H1 (cell line): ENCODE measurements around the gene NAGA. TPM values are rescaled to one million over a fixed set of nuclear protein-coding genes. Genes with fewer than 3 reads are reported as not detected.

Source experiments
- CTCF ChIA-PET: fragments of 300-600 bp; sonication (Branson Sonifier 250); formaldehyde crosslinking; loops from one replicate; lab custom pipeline; 2021; ENCODE audit not compliant: partially characterized antibody; lab: Charles Lee
- POLR2A ChIA-PET: fragments of 300-600 bp; sonication (Branson Sonifier 250); formaldehyde crosslinking; loops from one replicate; lab custom pipeline; 2021; ENCODE audit warnings: inconsistent platforms; ENCODE audit not compliant: partially characterized antibody; lab: Charles Lee
- DNase-seq, 2 experiments: peaks; one replicate each; pipeline versions ENCODE4 v3.0.0 to v3.0.0-alpha.2; 2010 to 2022; ENCODE audit warnings: low spot score in 2 of 2, low read depth in 1 of 2, mixed read lengths in 1 of 2
- FAIRE-seq: peaks from 2 replicates; lab custom pipeline; 2011; peaks lifted over from hg19 to GRCh38; lab: Jason Lieb, UNC
- H2AFZ ChIP-seq: 2 replicates; pipeline ENCODE4 v1.8.1; 2012; ENCODE audit warnings: low read length, inconsistent platforms
- H2AK5ac ChIP-seq: 2 replicates; pipeline ENCODE4 v1.6.1; 2013; ENCODE audit warnings: low read depth, low read length
- H2BK120ac ChIP-seq: replicated peaks from 2 replicates; pipeline ENCODE3; 2013; ENCODE audit warnings: low read depth, low read length, inconsistent platforms
- H2BK12ac ChIP-seq: 2 replicates; pipeline ENCODE4 v1.6.1; 2013; ENCODE audit warnings: low read depth, low read length
- H2BK15ac ChIP-seq: 2 replicates; pipeline ENCODE4 v1.6.1; 2013; ENCODE audit warnings: low read length
- H2BK20ac ChIP-seq: 2 replicates; pipeline ENCODE4 v1.6.1; 2013; ENCODE audit warnings: low read length
- H2BK5ac ChIP-seq: 2 replicates; pipeline ENCODE4 v1.6.1; 2013; ENCODE audit warnings: low read depth, low read length
- H3K14ac ChIP-seq: 2 replicates; pipeline ENCODE4 v1.6.1; 2013; ENCODE audit warnings: inconsistent platforms; ENCODE audit not compliant: insufficient read length
- H3K18ac ChIP-seq: 2 replicates; pipeline ENCODE4 v1.6.1; 2013; ENCODE audit warnings: low read length; ENCODE audit errors: extremely low read depth
- H3K23ac ChIP-seq: 2 replicates; pipeline ENCODE4 v1.6.1; 2013; ENCODE audit warnings: inconsistent platforms; ENCODE audit not compliant: insufficient read length
- H3K23me2 ChIP-seq: 2 replicates; pipeline ENCODE4 v1.6.1; 2013; ENCODE audit warnings: low read depth, low read length
- H3K27ac ChIP-seq: 2 replicates; pipeline ENCODE4 v1.6.1; 2011; ENCODE audit warnings: low read depth, low read length, inconsistent platforms
- H3K27me3 ChIP-seq, 4 experiments: replicated peaks in 1 of 4; 1 replicate in 1 of 4; 2 replicates in 3 of 4; pipeline versions ENCODE4 v1.6.1 to v1.8.1; 2011 to 2013; ENCODE audit warnings: low read length in 3 of 4, mild to moderate bottlenecking in 3 of 4, inconsistent platforms in 2 of 4, mixed read lengths in 2 of 4, moderate library complexity in 1 of 4; ENCODE audit not compliant: control insufficient read depth in 3 of 4, insufficient read depth in 3 of 4; ENCODE audit errors: extremely low read depth in 1 of 4
- H3K36me3 ChIP-seq, 4 experiments: 2 replicates each; pipeline versions ENCODE4 v1.6.1 to v1.8.1; 2011 to 2013; ENCODE audit warnings: mild to moderate bottlenecking in 4 of 4, low read length in 3 of 4, moderate library complexity in 2 of 4, control low read depth in 1 of 4, inconsistent platforms in 1 of 4; ENCODE audit not compliant: insufficient read depth in 4 of 4, control insufficient read depth in 2 of 4
- H3K4ac ChIP-seq: replicated peaks from 2 replicates; pipeline ENCODE3; 2013; ENCODE audit warnings: low read length, low read depth, mixed read lengths, inconsistent platforms; ENCODE audit not compliant: insufficient read length
- H3K4me1 ChIP-seq, 4 experiments: replicated peaks in 1 of 4; 1 replicate in 1 of 4; 2 replicates in 3 of 4; pipeline versions ENCODE4 v1.6.1 to v1.8.1; 2011 to 2013; ENCODE audit warnings: low read length in 3 of 4, inconsistent platforms in 2 of 4, mixed read lengths in 1 of 4; ENCODE audit not compliant: insufficient read depth in 4 of 4, control insufficient read depth in 3 of 4
- H3K4me2 ChIP-seq, 2 experiments: 2 replicates each; pipeline versions ENCODE4 v1.6.1 to v1.8.1; 2011 to 2013; ENCODE audit warnings: low read depth in 2 of 2, low read length in 2 of 2, control low read depth in 1 of 2, inconsistent platforms in 1 of 2, mild to moderate bottlenecking in 1 of 2; ENCODE audit not compliant: insufficient read depth in 1 of 2
- H3K4me3 ChIP-seq, 4 experiments: fragments of 200-600, 300-600 bp in 1 of 4; sonication (generic), shearing (Covaris generic), sonication (Bioruptor Twin) in 1 of 4; 2 replicates each; pipeline versions ENCODE4 v1.5.1 to v1.8.1; 2011 to 2016; ENCODE audit warnings: low read length in 4 of 4, low read depth in 3 of 4, control low read depth in 2 of 4, inconsistent platforms in 2 of 4, mild to moderate bottlenecking in 2 of 4, mixed read lengths in 1 of 4, moderate library complexity in 1 of 4; ENCODE audit not compliant: insufficient read depth in 2 of 4; ENCODE audit errors: extremely low read depth in 1 of 4
- H3K56ac ChIP-seq: replicated peaks from 2 replicates; pipeline ENCODE3; 2013; ENCODE audit warnings: low read depth, mild to moderate bottlenecking, mixed read lengths, low read length, inconsistent platforms; ENCODE audit not compliant: insufficient read length
- H3K79me1 ChIP-seq: 2 replicates; pipeline ENCODE4 v1.6.1; 2013; ENCODE audit warnings: low read depth, low read length, control low read depth
- H3K79me2 ChIP-seq, 2 experiments: 2 replicates each; pipeline versions ENCODE4 v1.6.1 to v1.8.1; 2012 to 2013; ENCODE audit warnings: low read length in 2 of 2, mild to moderate bottlenecking in 2 of 2, inconsistent platforms in 1 of 2; ENCODE audit not compliant: insufficient read depth in 2 of 2, control insufficient read depth in 1 of 2
- H3K9ac ChIP-seq, 4 experiments: replicated peaks in 1 of 4; 1 replicate in 1 of 4; 2 replicates in 3 of 4; pipeline versions ENCODE4 v1.6.1 to v1.8.1; 2011 to 2013; ENCODE audit warnings: low read depth in 3 of 4, low read length in 3 of 4, control low read depth in 2 of 4, mild to moderate bottlenecking in 2 of 4, moderate library complexity in 2 of 4, inconsistent platforms in 1 of 4; ENCODE audit errors: extremely low read depth in 1 of 4
- H3K9me3 ChIP-seq, 2 experiments: 2 replicates each; pipeline versions ENCODE4 v1.6.1 to v1.8.1; 2012 to 2013; ENCODE audit warnings: mild to moderate bottlenecking in 2 of 2, moderate library complexity in 2 of 2, control low read depth in 1 of 2, inconsistent platforms in 1 of 2, low read depth in 1 of 2, low read length in 1 of 2, mixed read lengths in 1 of 2; ENCODE audit not compliant: insufficient read depth in 2 of 2
- H4K20me1 ChIP-seq, 2 experiments: replicated peaks in 1 of 2; 2 replicates each; pipeline versions ENCODE3 to v1.8.1; 2011 to 2013; ENCODE audit warnings: inconsistent platforms in 2 of 2, low read length in 2 of 2, mild to moderate bottlenecking in 1 of 2; ENCODE audit not compliant: insufficient read depth in 2 of 2, control insufficient read depth in 1 of 2
- H4K5ac ChIP-seq: 2 replicates; pipeline ENCODE4 v1.6.1; 2013; ENCODE audit warnings: low read length, low read depth, mixed read lengths, inconsistent platforms; ENCODE audit not compliant: insufficient read length
- H4K8ac ChIP-seq: 2 replicates; pipeline ENCODE4 v1.8.0; 2013; ENCODE audit warnings: mild to moderate bottlenecking, moderate library complexity, low read length, inconsistent platforms; ENCODE audit not compliant: insufficient read depth; ENCODE audit errors: extremely low read depth
- H4K91ac ChIP-seq: replicated peaks from 2 replicates; pipeline ENCODE3; 2013; ENCODE audit warnings: low read length, mixed read lengths, inconsistent platforms; ENCODE audit not compliant: insufficient read length
- CHD1 ChIP-seq: IDR thresholded peaks from 2 replicates; pipeline ENCODE4 v1.6.1; 2012; ENCODE audit warnings: low read depth, low read length, improper control_type of control experiment
- GTF2F1 ChIP-seq: IDR thresholded peaks from 2 replicates; pipeline ENCODE4 v1.6.1; 2012; ENCODE audit warnings: low read depth, low read length, improper control_type of control experiment, borderline replicate concordance
- KDM1A ChIP-seq: fragments of 200-600, 300-600 bp; sonication (generic); IDR thresholded peaks from 2 replicates; pipeline ENCODE4 v1.7.1; 2016; ENCODE audit warnings: mild to moderate bottlenecking, low read length, borderline replicate concordance
- RAD21 ChIP-seq, 2 experiments: IDR thresholded peaks in 1 of 2; conservative IDR thresholded peaks in 1 of 2; 2 replicates each; pipeline ENCODE4 v1.6.1; 2011; ENCODE audit warnings: low read depth in 2 of 2, low read length in 2 of 2, improper control_type of control experiment in 1 of 2, inconsistent platforms in 1 of 2, mild to moderate bottlenecking in 1 of 2, moderate library complexity in 1 of 2
- SIX5 ChIP-seq: IDR thresholded peaks from 2 replicates; pipeline ENCODE4 v1.6.1; 2011; ENCODE audit warnings: mild to moderate bottlenecking, low read depth, low read length
- SP1 ChIP-seq: IDR thresholded peaks from 2 replicates; pipeline ENCODE4 v1.6.1; 2011; ENCODE audit warnings: low read depth, low read length
- TEAD4 ChIP-seq: IDR thresholded peaks from 2 replicates; pipeline ENCODE4 v1.6.1; 2012; ENCODE audit warnings: low read depth, low read length, inconsistent platforms, mixed read lengths
- YY1 ChIP-seq: IDR thresholded peaks from 2 replicates; pipeline ENCODE4 v1.6.1; 2011; ENCODE audit warnings: low read depth, mild to moderate bottlenecking, low read length
- ZNF274 ChIP-seq: IDR thresholded peaks from 2 replicates; pipeline ENCODE4 v1.7.0; 2012; ENCODE audit warnings: low read length, borderline replicate concordance; ENCODE audit errors: extremely low read depth
- WGBS, 2 experiments: shearing (Covaris generic) in 1 of 2; methylation state at CpG; one replicate each; pipeline versions ENCODE4 v1.1.6 to v1.1.7; 2013 to 2015; ENCODE audit warnings: low lambda C conversion rate in 2 of 2, mixed read lengths in 2 of 2, inconsistent platforms in 1 of 2, low coverage in 1 of 2, missing lambda C conversion rate in 1 of 2; ENCODE audit not compliant: insufficient replicate concordance in 2 of 2, insufficient coverage in 1 of 2, insufficient read length in 1 of 2; ENCODE audit errors: extremely low coverage in 1 of 2, missing lambda C conversion rate in 1 of 2; 5-methylcytosine and 5-hydroxymethylcytosine counted together
- polyA plus RNA-seq, 7 experiments: library from polyadenylated mRNA; depleted of rRNA in 3 of 7; stranded (reverse) in 5 of 7; unstranded in 2 of 7; fragments of >200 nt in 5 of 7; fragments of 200-250 nt in 2 of 7; gene quantifications; 1 replicate in 5 of 7; 2 replicates in 1 of 7; 4 replicates in 1 of 7; pipeline versions ENCODE4 v1.2.1 to v1.2.3, GENCODE V29; 2011 to 2013; ENCODE audit warnings: missing spikeins in 2 of 7, mixed read lengths in 2 of 7
- total RNA-seq: library from RNA; stranded (reverse); fragmentation: NEBNext Ultra II Directional; extraction: Animal tissue kit (Norgen Biotek cat#: 25700); gene quantifications from 2 replicates; pipeline ENCODE4 v1.2.1, GENCODE V29; 2021
- TF ChIP-seq, protein P1 (sequence below): IDR thresholded peaks from 2 replicates; pipeline ENCODE4 v1.6.1; 2012; ENCODE audit warnings: inconsistent platforms

NAGA gene
- total and polyA plus RNA-seq, 2 of the 8 experiments (the other 6 are each of a cell fraction or from before 2014, with no cell fraction given): 14.8 to 30.7 TPM

DNA sequence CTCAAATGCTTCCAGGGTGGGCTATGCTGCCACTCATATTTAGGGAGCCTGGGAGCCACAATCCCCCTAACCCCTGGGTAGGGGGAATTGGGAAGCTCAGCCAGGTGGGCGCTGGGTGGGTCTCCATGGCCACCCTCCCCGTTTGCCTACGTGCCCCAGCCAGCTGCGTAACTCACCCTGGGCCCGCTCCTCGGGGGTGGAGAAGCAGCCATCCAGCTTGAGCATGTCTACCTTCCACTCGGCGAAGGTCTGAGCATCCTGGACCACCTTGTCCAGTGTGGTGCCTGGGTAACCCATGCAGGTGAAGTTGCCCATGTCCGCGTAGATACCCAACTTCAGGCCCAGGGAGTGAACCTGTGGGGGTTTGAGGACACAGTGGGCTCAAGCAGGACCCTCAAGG, 3.7 kb downstream of the NAGA start:
- no peak overlapping the region for H3K4me2 ChIP-seq

More for the DNA sequence above, 3.7 kb downstream of the NAGA start:
- no peak for FAIRE-seq
- Histone ChIP-seq H4K8ac (no peak overlapping the region), H4K5ac (no peak overlapping the region), H3K4ac (no peak overlapping the region), H2BK120ac (no peak overlapping the region), H3K9me3 (no peaks in the 10 kb centered on the region), H3K9ac (no peak overlapping the region), H2BK5ac (no peak overlapping the region), H2BK20ac (no peak overlapping the region), H3K27me3 (no peaks in the 10 kb centered on the region; a peak in 2 of 7 replicates), H2AFZ (no peak overlapping the region), H4K20me1 (peaks cover 0 to 3% of the 10 kb centered on the region in 2 experiments), H3K4me3 (no peak overlapping the region), H2BK15ac (no peak overlapping the region), H2AK5ac (no peak overlapping the region), H3K79me1 (no peaks in the 10 kb centered on the region), H3K18ac (no peak overlapping the region), H3K23ac (no peak overlapping the region), H3K36me3 (no peaks in the 10 kb centered on the region; a peak in 2 of 8 replicates), H2BK12ac (no peak overlapping the region), H4K91ac (no peak overlapping the region), H3K27ac (no peak overlapping the region), H3K14ac (no peak overlapping the region), H3K23me2 (peaks cover 8% of the 10 kb centered on the region; the same call in 1 of the 2 replicates), H3K56ac (no peak overlapping the region), H3K79me2 (no peaks in the 10 kb centered on the region), H3K4me1 (peaks cover 0 to 26% (median 13%) of the 10 kb centered on the region in 4 experiments; a peak in 6 of 7 replicates)
- DNase-seq: no peak
- WGBS, 2 experiments: 94% methylated on average over 9 of the region's 10 CpGs; no CpG with 5 or more reads in 1 of the 2 experiments
- POLR2A ChIA-PET: interaction anchor here (0.9 to 1.1 kb wide), 2 partner anchors 9 to 13 kb away, joined by 3 to 5 read pairs; no protein-coding TSS in a partner anchor
- no peak for TF ChIP-seq CHD1
- no peak for TF ChIP-seq GTF2F1
- no peak for TF ChIP-seq YY1
- no peak for TF ChIP-seq KDM1A
- no peak for TF ChIP-seq TEAD4
- no peak for TF ChIP-seq SIX5
- TF ChIP-seq SP1: no peak
- TF ChIP-seq ZNF274: no peak
- TF ChIP-seq RAD21 (IDR thresholded peaks at IDR 0.05 in 1 of 2, conservative IDR thresholded peaks at IDR 0.05 in 1 of 2; ENCODE audit: low read depth in 2 of 2, low read length in 2 of 2): no peak
- TF ChIP-seq, protein P1, sequence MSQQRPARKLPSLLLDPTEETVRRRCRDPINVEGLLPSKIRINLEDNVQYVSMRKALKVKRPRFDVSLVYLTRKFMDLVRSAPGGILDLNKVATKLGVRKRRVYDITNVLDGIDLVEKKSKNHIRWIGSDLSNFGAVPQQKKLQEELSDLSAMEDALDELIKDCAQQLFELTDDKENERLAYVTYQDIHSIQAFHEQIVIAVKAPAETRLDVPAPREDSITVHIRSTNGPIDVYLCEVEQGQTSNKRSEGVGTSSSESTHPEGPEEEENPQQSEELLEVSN: no peak
- CTCF ChIA-PET: interaction anchor here (0.5 to 1.1 kb wide), 2 partner anchors 50 to 1857 kb away, joined by 3 to 5 read pairs; partner anchors contain the start of gene PNPLA3
